ENCODE data around the gene ZCCHC14. TPM values are rescaled to one million over a fixed set of nuclear protein-coding genes. Genes with fewer than 3 reads are reported as not detected.
"Not testable (repeated sequence)": the region's sequence is repeated elsewhere in the genome, so short reads cannot be mapped to it uniquely, and the experiment has no call there.

Gene ZCCHC14
- total RNA-seq, 2 experiments from 2014 or later = 0.63 to 1.5 TPM

DNA sequence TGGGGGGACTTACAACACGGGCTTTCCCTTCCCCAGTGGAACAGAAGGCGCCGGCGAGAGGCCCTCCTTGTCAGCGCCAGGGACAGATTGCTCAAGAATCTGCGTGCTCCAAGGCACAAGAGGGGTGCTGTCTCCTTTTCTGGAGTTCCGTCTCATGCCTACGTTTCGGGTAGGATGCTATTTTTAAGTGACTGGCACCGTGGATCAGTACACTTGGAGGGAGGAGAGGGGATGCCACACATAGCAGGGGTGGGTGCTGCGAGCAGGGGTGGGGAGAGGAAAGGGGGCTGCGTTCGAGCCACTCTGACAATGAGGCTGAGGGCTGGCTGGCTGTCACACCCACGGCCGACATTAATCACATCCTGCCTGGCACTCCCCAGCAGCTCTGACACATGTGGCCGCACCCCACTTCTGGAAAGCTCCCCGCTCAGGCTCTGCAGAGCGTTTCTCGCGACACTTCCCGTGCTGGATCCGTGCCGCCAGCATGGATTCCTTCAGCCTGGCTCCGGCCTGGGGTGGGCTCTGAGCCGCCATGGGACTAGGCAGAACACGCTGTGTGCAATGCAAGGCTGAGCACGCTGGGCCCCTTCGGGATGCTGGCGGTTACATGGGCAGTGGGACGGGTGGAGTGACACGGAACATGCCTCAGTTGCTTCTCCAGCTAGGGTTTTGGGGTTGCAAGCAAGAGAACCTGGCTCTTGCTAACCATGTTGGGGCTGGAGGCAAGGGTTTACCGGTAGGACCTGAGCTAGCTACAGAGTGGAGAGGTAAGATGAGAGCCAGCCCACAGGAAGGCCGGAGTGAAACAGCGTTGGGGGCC lies 25.0 kb upstream of the ZCCHC14 start:
- peaks cover 20% of the 10 kb centered on the region for H3K27me3 Mint-ChIP-seq
- ATAC-seq; H3K9me3 Mint-ChIP-seq (ENCODE audit: low read depth); H3K4me3 Mint-ChIP-seq; DNase-seq; H3K27ac Mint-ChIP-seq; CTCF ChIA-PET; H3K36me3 Mint-ChIP-seq; H3K4me1 Mint-ChIP-seq: not testable (repeated sequence)

DNA sequence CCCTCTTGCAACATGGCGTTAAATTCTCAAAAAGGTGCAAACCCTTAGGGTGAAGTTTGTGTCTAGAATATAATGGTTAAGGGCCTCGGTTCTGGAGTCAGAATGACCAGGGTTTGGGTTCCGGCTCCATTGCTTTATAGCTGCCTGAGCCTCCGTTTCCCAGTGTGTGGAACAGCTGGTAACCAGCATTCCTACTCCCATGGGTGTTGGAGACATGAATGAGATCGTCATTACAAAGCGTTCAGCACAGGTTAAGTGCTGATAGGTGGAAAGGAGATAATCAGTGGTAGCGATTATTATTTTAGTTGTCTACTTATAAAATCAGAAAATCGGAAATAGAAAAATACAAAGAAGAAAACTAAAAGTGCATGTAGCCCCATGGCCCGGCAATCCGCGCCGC lies 23.5 kb upstream of the ZCCHC14 start:
- no peak overlapping the region for H3K4me3 Mint-ChIP-seq
- no peaks in the 10 kb centered on the region for H3K4me1 Mint-ChIP-seq
- CTCF ChIA-PET = no interaction called here
- H3K36me3 Mint-ChIP-seq = no peaks in the 10 kb centered on the region
- DNase-seq (no peak), ATAC-seq (no peak)
- no peaks in the 10 kb centered on the region for H3K9me3 Mint-ChIP-seq (ENCODE audit: low read depth)
- no peak overlapping the region for H3K27ac Mint-ChIP-seq
- H3K27me3 Mint-ChIP-seq = peaks cover 20% of the 10 kb centered on the region

DNA sequence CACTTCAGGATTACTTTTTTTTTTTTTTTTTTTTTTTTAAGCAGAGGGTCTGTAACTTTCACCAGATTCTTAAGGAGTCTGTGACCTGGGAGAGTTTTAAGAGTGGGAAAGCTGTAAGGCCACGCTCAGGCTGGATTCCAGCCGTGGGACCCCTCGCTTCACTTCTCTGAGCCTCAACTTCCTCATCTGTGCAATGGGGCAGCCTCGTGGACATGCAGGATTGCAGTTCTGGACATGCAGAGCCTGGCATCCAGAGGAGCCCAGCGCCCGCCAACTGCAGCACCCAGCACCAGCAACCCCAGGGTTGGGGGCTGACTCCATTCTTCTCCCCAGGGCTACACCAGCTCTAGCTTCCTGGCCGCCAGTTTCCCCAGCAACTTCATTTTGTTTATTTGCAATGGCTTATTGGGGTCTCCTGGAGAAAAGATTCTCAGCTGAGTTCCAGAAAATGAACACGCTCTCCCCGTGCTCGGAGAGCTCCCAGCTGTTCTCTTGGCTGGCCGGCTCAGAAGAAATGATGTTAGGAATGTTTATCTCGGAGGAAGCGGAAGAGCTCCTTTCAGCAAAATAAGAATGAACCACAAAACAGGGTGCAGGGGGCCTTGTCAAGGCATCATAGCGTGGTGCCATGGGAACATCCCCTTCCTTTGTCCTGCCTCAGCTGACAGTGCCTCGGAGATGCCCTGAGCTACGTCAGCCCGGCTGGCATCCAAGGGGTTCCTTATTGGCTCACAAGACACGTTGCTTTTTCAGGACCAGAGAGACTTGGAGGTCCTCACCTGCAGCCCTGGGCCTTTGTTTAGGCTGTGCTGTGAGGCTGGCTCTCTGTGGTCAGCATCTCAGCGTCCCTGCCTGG lies 22.9 kb upstream of the ZCCHC14 start:
- no peaks in the 10 kb centered on the region for H3K4me1 Mint-ChIP-seq
- no peaks in the 10 kb centered on the region for H3K9me3 Mint-ChIP-seq (ENCODE audit: low read depth)
- no peak for ATAC-seq
- no peak for DNase-seq
- peaks cover 19% of the 10 kb centered on the region for H3K27me3 Mint-ChIP-seq
- H3K4me3 Mint-ChIP-seq = no peak overlapping the region
- no peak overlapping the region for H3K27ac Mint-ChIP-seq
- H3K36me3 Mint-ChIP-seq = no peaks in the 10 kb centered on the region
- CTCF ChIA-PET = no interaction called here

DNA sequence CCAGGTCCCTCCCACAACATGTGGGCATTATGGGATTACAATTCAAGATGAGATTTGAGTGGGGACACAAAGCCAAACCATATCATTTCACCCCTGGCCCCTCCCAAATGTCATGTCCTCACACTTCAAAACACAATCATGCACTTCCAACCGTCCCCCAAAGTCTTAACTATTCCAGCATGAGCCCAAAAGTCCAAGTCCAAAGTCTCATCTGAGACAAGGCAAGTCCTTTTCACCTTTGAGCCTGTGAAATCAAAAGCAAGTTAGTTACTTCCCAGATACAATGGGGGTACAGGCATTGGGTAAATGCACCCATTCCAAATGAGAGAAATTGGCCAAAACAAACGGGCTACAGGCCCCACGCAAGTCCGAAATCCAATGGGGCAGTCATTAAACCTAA lies 17.0 kb upstream of the ZCCHC14 start:
- peaks cover 42% of the 10 kb centered on the region for H3K27me3 Mint-ChIP-seq
- H3K36me3 Mint-ChIP-seq; H3K9me3 Mint-ChIP-seq (ENCODE audit: low read depth); ATAC-seq; H3K27ac Mint-ChIP-seq; H3K4me3 Mint-ChIP-seq; H3K4me1 Mint-ChIP-seq; CTCF ChIA-PET; DNase-seq: not testable (repeated sequence)

- CTCF ChIA-PET = interaction anchor here (1.3 kb wide), 1 partner anchor 129 kb away, joined by 4 read pairs; no protein-coding TSS in a partner anchor
- H3K27me3 Mint-ChIP-seq = peaks cover 39% of the 10 kb centered on the region
- no peaks in the 10 kb centered on the region for H3K4me1 Mint-ChIP-seq
- H3K36me3 Mint-ChIP-seq = no peaks in the 10 kb centered on the region
- no peaks in the 10 kb centered on the region for H3K9me3 Mint-ChIP-seq (ENCODE audit: low read depth)
- H3K27ac Mint-ChIP-seq = no peak overlapping the region
- DNase-seq = no peak
- no peak overlapping the region for H3K4me3 Mint-ChIP-seq
- ATAC-seq = no peak
Measured at GRCh38 chr16:87507351-87508069, 14.7 kb upstream of the ZCCHC14 start.

GRCh38 chr16:87506423-87507350 lies 13.9 kb upstream of the ZCCHC14 start:
- Mint-ChIP-seq H3K4me1 (no peaks in the 10 kb centered on the region), H3K27ac (no peak overlapping the region), H3K4me3 (no peak overlapping the region), H3K27me3 (peaks cover 36% of the 10 kb centered on the region), H3K36me3 (no peaks in the 10 kb centered on the region), H3K9me3 (ENCODE audit: low read depth) (no peaks in the 10 kb centered on the region)
- no peak for ATAC-seq
- DNase-seq = no peak
- CTCF ChIA-PET = interaction anchor here (1.3 kb wide), 1 partner anchor 130 kb away, joined by 4 read pairs; no protein-coding TSS in a partner anchor

DNA sequence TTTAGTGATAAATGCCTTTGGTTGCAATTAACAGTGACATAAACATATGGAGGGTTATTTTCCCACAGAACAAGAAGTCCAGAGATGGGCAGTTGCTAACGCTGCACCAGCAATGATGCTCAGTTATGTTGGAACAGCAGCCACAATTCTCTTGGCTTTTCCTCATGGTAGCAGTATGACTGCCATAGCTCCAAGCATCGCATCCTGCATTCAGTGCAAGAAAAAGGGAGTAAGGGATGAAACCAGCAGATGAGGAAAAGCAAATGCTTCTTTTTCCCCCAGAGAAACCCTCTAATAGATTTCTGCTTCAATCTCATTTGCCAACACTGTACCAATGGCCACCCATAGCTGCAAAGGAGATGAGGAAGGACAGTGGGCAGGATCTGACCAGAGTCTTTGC lies 13.0 kb upstream of the ZCCHC14 start:
- Mint-ChIP-seq H3K27me3 (peaks cover 33% of the 10 kb centered on the region), H3K36me3 (no peaks in the 10 kb centered on the region), H3K4me1 (no peaks in the 10 kb centered on the region), H3K4me3 (no peak overlapping the region), H3K9me3 (ENCODE audit: low read depth) (no peaks in the 10 kb centered on the region), H3K27ac (no peak overlapping the region)
- CTCF ChIA-PET = no interaction called here
- no peak for ATAC-seq
- DNase-seq = no peak

GRCh38 chr16:87503232-87503937 lies 10.6 kb upstream of the ZCCHC14 start:
- DNase-seq; H3K36me3 Mint-ChIP-seq; H3K27ac Mint-ChIP-seq; CTCF ChIA-PET; H3K9me3 Mint-ChIP-seq (ENCODE audit: low read depth); H3K4me1 Mint-ChIP-seq; H3K4me3 Mint-ChIP-seq; ATAC-seq: not testable (repeated sequence)
- H3K27me3 Mint-ChIP-seq = peaks cover 36% of the 10 kb centered on the region

DNA sequence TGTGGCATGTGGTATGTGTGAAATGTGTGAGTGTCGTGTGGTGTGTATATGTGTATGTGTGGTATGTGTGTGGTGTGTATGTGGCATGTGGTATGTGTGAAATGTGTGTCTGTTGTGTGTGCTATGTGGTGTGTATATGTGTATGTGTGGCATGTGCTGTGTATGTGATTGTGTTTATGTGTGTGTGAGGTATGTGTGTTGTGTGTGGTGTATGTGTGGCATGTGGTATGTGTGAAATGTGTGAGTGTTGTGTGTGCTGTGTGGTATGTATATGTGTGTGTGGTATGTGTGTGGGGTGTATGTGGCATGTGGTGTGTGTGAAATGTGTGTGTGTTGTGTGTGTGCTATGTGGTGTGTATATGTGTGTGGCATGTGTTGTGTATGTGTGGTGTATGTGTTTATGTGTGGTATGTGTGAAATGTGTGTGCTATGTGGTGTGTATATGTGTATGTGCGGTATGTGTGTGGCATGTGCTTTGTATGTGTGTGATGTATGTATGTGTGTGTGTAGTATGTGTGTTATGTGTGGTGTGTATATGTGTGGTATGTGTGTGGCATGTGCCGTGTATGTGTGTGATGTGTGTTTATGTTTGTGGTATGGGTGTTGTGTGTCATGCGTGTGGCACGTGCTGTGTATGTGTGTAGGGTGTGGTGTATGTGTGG lies 9.6 kb upstream of the ZCCHC14 start:
- peaks cover 34% of the 10 kb centered on the region for H3K27me3 Mint-ChIP-seq
- CTCF ChIA-PET = no interaction called here
- no peaks in the 10 kb centered on the region for H3K36me3 Mint-ChIP-seq
- DNase-seq = no peak
- no peaks in the 10 kb centered on the region for H3K4me1 Mint-ChIP-seq
- H3K4me3 Mint-ChIP-seq = no peak overlapping the region
- no peaks in the 10 kb centered on the region for H3K9me3 Mint-ChIP-seq (ENCODE audit: low read depth)
- ATAC-seq = no peak
- no peak overlapping the region for H3K27ac Mint-ChIP-seq

GRCh38 chr16:87501117-87501516 lies 8.3 kb upstream of the ZCCHC14 start:
- peaks cover 6% of the 10 kb centered on the region for H3K4me1 Mint-ChIP-seq
- ATAC-seq (no peak), DNase-seq (no peak)
- H3K27me3 Mint-ChIP-seq = peaks cover 35% of the 10 kb centered on the region
- H3K27ac Mint-ChIP-seq = no peak overlapping the region
- no peaks in the 10 kb centered on the region for H3K9me3 Mint-ChIP-seq (ENCODE audit: low read depth)
- no peaks in the 10 kb centered on the region for H3K36me3 Mint-ChIP-seq
- H3K4me3 Mint-ChIP-seq = no peak overlapping the region
- CTCF ChIA-PET = no interaction called here

GRCh38 chr16:87499189-87499486 lies 6.3 kb upstream of the ZCCHC14 start:
- Mint-ChIP-seq H3K27me3 (peaks cover 43% of the 10 kb centered on the region), H3K4me3 (no peak overlapping the region), H3K4me1 (peaks cover 11% of the 10 kb centered on the region), H3K9me3 (ENCODE audit: low read depth) (no peaks in the 10 kb centered on the region), H3K36me3 (no peaks in the 10 kb centered on the region), H3K27ac (no peak overlapping the region)
- CTCF ChIA-PET = no interaction called here
- no peak for DNase-seq
- ATAC-seq = no peak
